HepG2 (cell line): ENCODE measurements around the gene IGFL2.

ENCODE experiments used
- ARID2 ChIP-seq: sonication (generic); formaldehyde crosslinking; IDR thresholded peaks from 2 replicates; pipeline ENCODE4 v1.8.1; 2022; ENCODE audit warnings: mild to moderate bottlenecking, missing genetic modification reagents, borderline replicate concordance
- FOSL1 ChIP-seq: sonication (generic); formaldehyde crosslinking; IDR thresholded peaks from 2 replicates; pipeline ENCODE4 v1.9.0; 2021; ENCODE audit warnings: missing genetic modification reagents, borderline replicate concordance
- JUND ChIP-seq: sonication (generic); formaldehyde crosslinking; IDR thresholded peaks from 2 replicates; pipeline ENCODE4 v1.8.0; 2022; ENCODE audit warnings: mild to moderate bottlenecking, missing genetic modification reagents
- KLF16 ChIP-seq, 2 experiments: sonication (generic) in 1 of 2; formaldehyde crosslinking in 1 of 2; IDR thresholded peaks; 2 replicates each; pipeline versions ENCODE4 v1.6.1 to v1.8.0; 2016 to 2023; ENCODE audit warnings: missing genetic modification reagents in 2 of 2, missing compliant biosample characterization in 1 of 2
- POLR2A ChIP-seq, 2 experiments: IDR thresholded peaks; 2 replicates each; pipeline ENCODE4 v1.6.1; 2011; ENCODE audit warnings: low read depth in 2 of 2, low read length in 2 of 2, mild to moderate bottlenecking in 1 of 2, moderate library complexity in 1 of 2; ENCODE audit not compliant: insufficient read depth in 1 of 2
- SYNCRIP ChIP-seq: fragments of 200-400 bp; formaldehyde crosslinking; IDR thresholded peaks from 2 replicates; pipeline ENCODE4 v1.6.1; 2018; ENCODE audit warnings: mild to moderate bottlenecking, low read depth, low read length; ENCODE audit not compliant: insufficient read depth
- TCF12 ChIP-seq, 2 experiments: fragments of 450-650 bp in 1 of 2; sonication (generic) in 1 of 2; formaldehyde crosslinking in 1 of 2; IDR thresholded peaks; 2 replicates each; pipeline versions ENCODE4 v1.6.1 to v1.8.0; 2017 to 2022; ENCODE audit warnings: antibody characterized with exemption in 1 of 2, mild to moderate bottlenecking in 1 of 2, missing genetic modification reagents in 1 of 2, moderate library complexity in 1 of 2
- ZBTB20 ChIP-seq: sonication (generic); formaldehyde crosslinking; IDR thresholded peaks from 2 replicates; pipeline ENCODE4 v1.8.1; 2023; ENCODE audit warnings: missing genetic modification reagents, low read depth, mild to moderate bottlenecking, borderline replicate concordance
- TF ChIP-seq, protein P1 (sequence below): sonication (generic); formaldehyde crosslinking; IDR thresholded peaks from 2 replicates; pipeline ENCODE4 v1.9.0; 2021; ENCODE audit warnings: missing genetic modification reagents, borderline replicate concordance
- TF ChIP-seq, protein P2 (sequence below): sonication (generic); formaldehyde crosslinking; IDR thresholded peaks from 2 replicates; pipeline ENCODE4 v1.5.1; 2020; ENCODE audit warnings: missing genetic modification reagents, mild to moderate bottlenecking, borderline replicate concordance

DNA sequence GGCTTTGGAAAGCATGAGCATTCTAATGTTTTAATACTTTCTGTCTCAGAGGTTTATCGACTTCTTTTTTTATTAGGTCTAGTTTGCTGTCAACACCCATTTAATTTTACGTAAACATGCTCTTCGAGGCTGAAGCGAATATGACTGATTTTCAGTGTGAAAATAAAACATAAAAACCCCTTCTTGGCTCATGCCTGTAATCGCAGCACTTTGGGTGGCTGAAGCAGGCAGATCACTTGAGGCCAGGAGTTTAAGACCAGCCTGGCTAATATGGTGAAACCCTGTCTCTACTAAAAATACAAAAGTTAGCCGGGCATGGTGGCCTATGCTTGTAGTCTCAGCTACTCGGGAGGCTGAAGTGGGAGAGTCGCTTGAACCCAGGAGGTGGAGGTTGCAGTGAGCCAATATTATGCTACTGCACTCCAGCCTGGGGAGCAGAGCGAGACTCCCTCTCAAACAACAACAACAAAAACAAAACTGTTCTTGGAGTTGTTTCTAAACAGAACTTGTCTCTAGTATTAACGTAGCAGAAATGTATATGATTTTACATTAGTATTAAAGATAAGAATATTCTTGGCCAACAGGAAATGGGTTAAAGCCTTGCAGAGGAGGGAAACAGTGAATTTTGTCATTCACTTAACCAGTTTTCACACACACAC is 16.4 kb upstream of the IGFL2 start:
- TF ChIP-seq ZBTB20 (CRISPR knock-in tag) (no peak), TCF12 (IDR thresholded peaks at IDR 0.05) (no peak), TCF12 (CRISPR knock-in tag; IDR thresholded peaks at IDR 0.05) (no peak), KLF16 (CRISPR knock-in tag; IDR thresholded peaks at IDR 0.05) (no peak), FOSL1 (CRISPR knock-in tag) (no peak), ARID2 (CRISPR knock-in tag) (no peak), POLR2A (IDR thresholded peaks at IDR 0.05; ENCODE audit: insufficient read depth in 1 of 2, low read depth in 2 of 2, low read length in 2 of 2) (no peak), JUND (CRISPR knock-in tag) (no peak), SYNCRIP (no peak)
- TF ChIP-seq, protein P1, sequence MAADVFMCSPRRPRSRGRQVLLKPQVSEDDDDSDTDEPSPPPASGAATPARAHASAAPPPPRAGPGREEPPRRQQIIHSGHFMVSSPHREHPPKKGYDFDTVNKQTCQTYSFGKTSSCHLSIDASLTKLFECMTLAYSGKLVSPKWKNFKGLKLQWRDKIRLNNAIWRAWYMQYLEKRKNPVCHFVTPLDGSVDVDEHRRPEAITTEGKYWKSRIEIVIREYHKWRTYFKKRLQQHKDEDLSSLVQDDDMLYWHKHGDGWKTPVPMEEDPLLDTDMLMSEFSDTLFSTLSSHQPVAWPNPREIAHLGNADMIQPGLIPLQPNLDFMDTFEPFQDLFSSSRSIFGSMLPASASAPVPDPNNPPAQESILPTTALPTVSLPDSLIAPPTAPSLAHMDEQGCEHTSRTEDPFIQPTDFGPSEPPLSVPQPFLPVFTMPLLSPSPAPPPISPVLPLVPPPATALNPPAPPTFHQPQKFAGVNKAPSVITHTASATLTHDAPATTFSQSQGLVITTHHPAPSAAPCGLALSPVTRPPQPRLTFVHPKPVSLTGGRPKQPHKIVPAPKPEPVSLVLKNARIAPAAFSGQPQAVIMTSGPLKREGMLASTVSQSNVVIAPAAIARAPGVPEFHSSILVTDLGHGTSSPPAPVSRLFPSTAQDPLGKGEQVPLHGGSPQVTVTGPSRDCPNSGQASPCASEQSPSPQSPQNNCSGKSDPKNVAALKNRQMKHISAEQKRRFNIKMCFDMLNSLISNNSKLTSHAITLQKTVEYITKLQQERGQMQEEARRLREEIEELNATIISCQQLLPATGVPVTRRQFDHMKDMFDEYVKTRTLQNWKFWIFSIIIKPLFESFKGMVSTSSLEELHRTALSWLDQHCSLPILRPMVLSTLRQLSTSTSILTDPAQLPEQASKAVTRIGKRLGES (CRISPR knock-in tag): no peak
- TF ChIP-seq, protein P2, sequence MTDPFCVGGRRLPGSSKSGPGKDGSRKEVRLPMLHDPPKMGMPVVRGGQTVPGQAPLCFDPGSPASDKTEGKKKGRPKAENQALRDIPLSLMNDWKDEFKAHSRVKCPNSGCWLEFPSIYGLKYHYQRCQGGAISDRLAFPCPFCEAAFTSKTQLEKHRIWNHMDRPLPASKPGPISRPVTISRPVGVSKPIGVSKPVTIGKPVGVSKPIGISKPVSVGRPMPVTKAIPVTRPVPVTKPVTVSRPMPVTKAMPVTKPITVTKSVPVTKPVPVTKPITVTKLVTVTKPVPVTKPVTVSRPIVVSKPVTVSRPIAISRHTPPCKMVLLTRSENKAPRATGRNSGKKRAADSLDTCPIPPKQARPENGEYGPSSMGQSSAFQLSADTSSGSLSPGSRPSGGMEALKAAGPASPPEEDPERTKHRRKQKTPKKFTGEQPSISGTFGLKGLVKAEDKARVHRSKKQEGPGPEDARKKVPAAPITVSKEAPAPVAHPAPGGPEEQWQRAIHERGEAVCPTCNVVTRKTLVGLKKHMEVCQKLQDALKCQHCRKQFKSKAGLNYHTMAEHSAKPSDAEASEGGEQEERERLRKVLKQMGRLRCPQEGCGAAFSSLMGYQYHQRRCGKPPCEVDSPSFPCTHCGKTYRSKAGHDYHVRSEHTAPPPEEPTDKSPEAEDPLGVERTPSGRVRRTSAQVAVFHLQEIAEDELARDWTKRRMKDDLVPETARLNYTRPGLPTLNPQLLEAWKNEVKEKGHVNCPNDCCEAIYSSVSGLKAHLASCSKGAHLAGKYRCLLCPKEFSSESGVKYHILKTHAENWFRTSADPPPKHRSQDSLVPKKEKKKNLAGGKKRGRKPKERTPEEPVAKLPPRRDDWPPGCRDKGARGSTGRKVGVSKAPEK (CRISPR knock-in tag): no peak
